NCI-H146 treated with DMSO at 0.1 percent for 48 hours (cell line): ENCODE results near the gene PAM16.

Source experiments
- DNase-seq: peaks from one replicate; lab custom pipeline; 2025; ENCODE audit not compliant: unreplicated experiment; lab: John Stamatoyannopoulos, UW

PAM16 gene

GRCh38 chr16:4371357-4372000 is 20.4 kb upstream of the PAM16 start, which contains the start of gene VASN:
Gene VASN, plus strand, starts transcription at chr16:4371848. Its CDS starts 9,030 bp downstream, at chr16:4380878.
- DNase-seq = no peak

GRCh38 chr16:4370570-4371356 is 19.6 kb upstream of the PAM16 start:
- DNase-seq = no peak

- no peak for DNase-seq
These were observed 19.0 kb upstream of the PAM16 start for GRCh38 chr16:4370151-4370550.

GRCh38 chr16:4369007-4369733 is 18.0 kb upstream of the PAM16 start:
- no peak for DNase-seq

GRCh38 chr16:4367393-4367856 is 16.3 kb upstream of the PAM16 start:
- DNase-seq = no peak

- DNase-seq = no peak
These were observed 14.9 kb upstream of the PAM16 start for GRCh38 chr16:4366016-4366415.

GRCh38 chr16:4365615-4366014 is 14.5 kb upstream of the PAM16 start:
- no peak for DNase-seq

GRCh38 chr16:4365014-4365406 is 13.9 kb upstream of the PAM16 start:
- DNase-seq = no peak

GRCh38 chr16:4364196-4365013 is 13.3 kb upstream of the PAM16 start:
- no peak for DNase-seq

GRCh38 chr16:4362476-4363135 is 11.5 kb upstream of the PAM16 start:
- no peak for DNase-seq

GRCh38 chr16:4361944-4362311 is 10.8 kb upstream of the PAM16 start:
- DNase-seq = no peak

GRCh38 chr16:4361033-4361943 is 10.2 kb upstream of the PAM16 start:
- DNase-seq = no peak

GRCh38 chr16:4360538-4361021 is 9.5 kb upstream of the PAM16 start:
- peak; percentile 7 for DNase-seq

GRCh38 chr16:4359914-4360313 is 8.8 kb upstream of the PAM16 start:
- no peak for DNase-seq

- DNase-seq = no peak
These were observed 7.9 kb upstream of the PAM16 start for GRCh38 chr16:4358831-4359561.

GRCh38 chr16:4358236-4358635 is 7.1 kb upstream of the PAM16 start:
- DNase-seq = no peak

- no peak for DNase-seq
These were observed 5.7 kb upstream of the PAM16 start for GRCh38 chr16:4356820-4357219.
